H1 (cell line): ENCODE results near the gene STX18. TPM values are rescaled to one million over a fixed set of nuclear protein-coding genes. Genes with fewer than 3 reads are reported as not detected.

Experiments used
- CTCF ChIA-PET: fragments of 300-600 bp; sonication (Branson Sonifier 250); formaldehyde crosslinking; loops from one replicate; lab custom pipeline; 2021; ENCODE audit not compliant: partially characterized antibody; lab: Charles Lee
- POLR2A ChIA-PET: fragments of 300-600 bp; sonication (Branson Sonifier 250); formaldehyde crosslinking; loops from one replicate; lab custom pipeline; 2021; ENCODE audit warnings: inconsistent platforms; ENCODE audit not compliant: partially characterized antibody; lab: Charles Lee
- DNase-seq, 2 experiments: peaks; one replicate each; pipeline versions ENCODE4 v3.0.0 to v3.0.0-alpha.2; 2010 to 2022; ENCODE audit warnings: low spot score in 2 of 2, low read depth in 1 of 2, mixed read lengths in 1 of 2
- FAIRE-seq: peaks from 2 replicates; lab custom pipeline; 2011; peaks lifted over from hg19 to GRCh38; lab: Jason Lieb, UNC
- H2AFZ ChIP-seq: 2 replicates; pipeline ENCODE4 v1.8.1; 2012; ENCODE audit warnings: low read length, inconsistent platforms
- H2AK5ac ChIP-seq: 2 replicates; pipeline ENCODE4 v1.6.1; 2013; ENCODE audit warnings: low read depth, low read length
- H2BK120ac ChIP-seq: replicated peaks from 2 replicates; pipeline ENCODE3; 2013; ENCODE audit warnings: low read depth, low read length, inconsistent platforms
- H2BK12ac ChIP-seq: 2 replicates; pipeline ENCODE4 v1.6.1; 2013; ENCODE audit warnings: low read depth, low read length
- H2BK15ac ChIP-seq: 2 replicates; pipeline ENCODE4 v1.6.1; 2013; ENCODE audit warnings: low read length
- H2BK20ac ChIP-seq: 2 replicates; pipeline ENCODE4 v1.6.1; 2013; ENCODE audit warnings: low read length
- H2BK5ac ChIP-seq: 2 replicates; pipeline ENCODE4 v1.6.1; 2013; ENCODE audit warnings: low read depth, low read length
- H3K14ac ChIP-seq: 2 replicates; pipeline ENCODE4 v1.6.1; 2013; ENCODE audit warnings: inconsistent platforms; ENCODE audit not compliant: insufficient read length
- H3K18ac ChIP-seq: 2 replicates; pipeline ENCODE4 v1.6.1; 2013; ENCODE audit warnings: low read length; ENCODE audit errors: extremely low read depth
- H3K23ac ChIP-seq: 2 replicates; pipeline ENCODE4 v1.6.1; 2013; ENCODE audit warnings: inconsistent platforms; ENCODE audit not compliant: insufficient read length
- H3K23me2 ChIP-seq: 2 replicates; pipeline ENCODE4 v1.6.1; 2013; ENCODE audit warnings: low read depth, low read length
- H3K27ac ChIP-seq: 2 replicates; pipeline ENCODE4 v1.6.1; 2011; ENCODE audit warnings: low read depth, low read length, inconsistent platforms
- H3K27me3 ChIP-seq, 4 experiments: replicated peaks in 1 of 4; 1 replicate in 1 of 4; 2 replicates in 3 of 4; pipeline versions ENCODE4 v1.6.1 to v1.8.1; 2011 to 2013; ENCODE audit warnings: low read length in 3 of 4, mild to moderate bottlenecking in 3 of 4, inconsistent platforms in 2 of 4, mixed read lengths in 2 of 4, moderate library complexity in 1 of 4; ENCODE audit not compliant: control insufficient read depth in 3 of 4, insufficient read depth in 3 of 4; ENCODE audit errors: extremely low read depth in 1 of 4
- H3K36me3 ChIP-seq, 4 experiments: 2 replicates each; pipeline versions ENCODE4 v1.6.1 to v1.8.1; 2011 to 2013; ENCODE audit warnings: mild to moderate bottlenecking in 4 of 4, low read length in 3 of 4, moderate library complexity in 2 of 4, control low read depth in 1 of 4, inconsistent platforms in 1 of 4; ENCODE audit not compliant: insufficient read depth in 4 of 4, control insufficient read depth in 2 of 4
- H3K4ac ChIP-seq: replicated peaks from 2 replicates; pipeline ENCODE3; 2013; ENCODE audit warnings: low read length, low read depth, mixed read lengths, inconsistent platforms; ENCODE audit not compliant: insufficient read length
- H3K4me1 ChIP-seq, 4 experiments: replicated peaks in 1 of 4; 1 replicate in 1 of 4; 2 replicates in 3 of 4; pipeline versions ENCODE4 v1.6.1 to v1.8.1; 2011 to 2013; ENCODE audit warnings: low read length in 3 of 4, inconsistent platforms in 2 of 4, mixed read lengths in 1 of 4; ENCODE audit not compliant: insufficient read depth in 4 of 4, control insufficient read depth in 3 of 4
- H3K4me2 ChIP-seq, 2 experiments: 2 replicates each; pipeline versions ENCODE4 v1.6.1 to v1.8.1; 2011 to 2013; ENCODE audit warnings: low read depth in 2 of 2, low read length in 2 of 2, control low read depth in 1 of 2, inconsistent platforms in 1 of 2, mild to moderate bottlenecking in 1 of 2; ENCODE audit not compliant: insufficient read depth in 1 of 2
- H3K4me3 ChIP-seq, 4 experiments: fragments of 200-600, 300-600 bp in 1 of 4; sonication (generic), shearing (Covaris generic), sonication (Bioruptor Twin) in 1 of 4; 2 replicates each; pipeline versions ENCODE4 v1.5.1 to v1.8.1; 2011 to 2016; ENCODE audit warnings: low read length in 4 of 4, low read depth in 3 of 4, control low read depth in 2 of 4, inconsistent platforms in 2 of 4, mild to moderate bottlenecking in 2 of 4, mixed read lengths in 1 of 4, moderate library complexity in 1 of 4; ENCODE audit not compliant: insufficient read depth in 2 of 4; ENCODE audit errors: extremely low read depth in 1 of 4
- H3K56ac ChIP-seq: replicated peaks from 2 replicates; pipeline ENCODE3; 2013; ENCODE audit warnings: low read depth, mild to moderate bottlenecking, mixed read lengths, low read length, inconsistent platforms; ENCODE audit not compliant: insufficient read length
- H3K79me1 ChIP-seq: 2 replicates; pipeline ENCODE4 v1.6.1; 2013; ENCODE audit warnings: low read depth, low read length, control low read depth
- H3K79me2 ChIP-seq, 2 experiments: 2 replicates each; pipeline versions ENCODE4 v1.6.1 to v1.8.1; 2012 to 2013; ENCODE audit warnings: low read length in 2 of 2, mild to moderate bottlenecking in 2 of 2, inconsistent platforms in 1 of 2; ENCODE audit not compliant: insufficient read depth in 2 of 2, control insufficient read depth in 1 of 2
- H3K9ac ChIP-seq, 4 experiments: replicated peaks in 1 of 4; 1 replicate in 1 of 4; 2 replicates in 3 of 4; pipeline versions ENCODE4 v1.6.1 to v1.8.1; 2011 to 2013; ENCODE audit warnings: low read depth in 3 of 4, low read length in 3 of 4, control low read depth in 2 of 4, mild to moderate bottlenecking in 2 of 4, moderate library complexity in 2 of 4, inconsistent platforms in 1 of 4; ENCODE audit errors: extremely low read depth in 1 of 4
- H3K9me3 ChIP-seq, 2 experiments: 2 replicates each; pipeline versions ENCODE4 v1.6.1 to v1.8.1; 2012 to 2013; ENCODE audit warnings: mild to moderate bottlenecking in 2 of 2, moderate library complexity in 2 of 2, control low read depth in 1 of 2, inconsistent platforms in 1 of 2, low read depth in 1 of 2, low read length in 1 of 2, mixed read lengths in 1 of 2; ENCODE audit not compliant: insufficient read depth in 2 of 2
- H4K20me1 ChIP-seq, 2 experiments: replicated peaks in 1 of 2; 2 replicates each; pipeline versions ENCODE3 to v1.8.1; 2011 to 2013; ENCODE audit warnings: inconsistent platforms in 2 of 2, low read length in 2 of 2, mild to moderate bottlenecking in 1 of 2; ENCODE audit not compliant: insufficient read depth in 2 of 2, control insufficient read depth in 1 of 2
- H4K5ac ChIP-seq: 2 replicates; pipeline ENCODE4 v1.6.1; 2013; ENCODE audit warnings: low read length, low read depth, mixed read lengths, inconsistent platforms; ENCODE audit not compliant: insufficient read length
- H4K8ac ChIP-seq: 2 replicates; pipeline ENCODE4 v1.8.0; 2013; ENCODE audit warnings: mild to moderate bottlenecking, moderate library complexity, low read length, inconsistent platforms; ENCODE audit not compliant: insufficient read depth; ENCODE audit errors: extremely low read depth
- H4K91ac ChIP-seq: replicated peaks from 2 replicates; pipeline ENCODE3; 2013; ENCODE audit warnings: low read length, mixed read lengths, inconsistent platforms; ENCODE audit not compliant: insufficient read length
- BACH1 ChIP-seq: IDR thresholded peaks from 2 replicates; pipeline ENCODE4 v1.6.1; 2012; ENCODE audit warnings: low read length, improper control_type of control experiment
- EZH2 ChIP-seq: fragments of 200-600 bp; sonication (generic); IDR thresholded peaks from 2 replicates; pipeline ENCODE4 v1.7.1; 2012; ENCODE audit warnings: low read depth, mild to moderate bottlenecking, moderate library complexity, low read length, inconsistent platforms; ENCODE audit not compliant: severe bottlenecking
- MAFK ChIP-seq: IDR thresholded peaks from 2 replicates; pipeline ENCODE4 v1.6.1; 2012; ENCODE audit warnings: low read depth, mild to moderate bottlenecking, improper control_type of control experiment, low read length
- NANOG ChIP-seq: IDR thresholded peaks from 2 replicates; pipeline ENCODE4 v1.6.1; 2011; ENCODE audit warnings: low read length, low read depth, mild to moderate bottlenecking, inconsistent platforms; ENCODE audit not compliant: insufficient read depth, poor library complexity, severe bottlenecking
- PHF8 ChIP-seq: fragments of 200-600 bp; sonication (generic); conservative IDR thresholded peaks from 2 replicates; pipeline ENCODE4 v1.7.1; 2012; ENCODE audit warnings: low read depth, mild to moderate bottlenecking, inconsistent platforms, low read length, moderate library complexity
- POU5F1 ChIP-seq: IDR thresholded peaks from 2 replicates; pipeline ENCODE4 v1.6.1; 2011; ENCODE audit warnings: low read depth, mild to moderate bottlenecking, low read length, moderate library complexity
- RBBP5 ChIP-seq: IDR thresholded peaks from 2 replicates; pipeline ENCODE4 v1.7.1; 2012; ENCODE audit warnings: low read depth, mild to moderate bottlenecking, inconsistent platforms, low read length, moderate library complexity, borderline replicate concordance
- RXRA ChIP-seq: IDR thresholded peaks from 2 replicates; pipeline ENCODE4 v1.6.1; 2011; ENCODE audit warnings: low read depth, mild to moderate bottlenecking, low read length, moderate library complexity; ENCODE audit not compliant: insufficient read depth
- SIN3A ChIP-seq, 2 experiments: IDR thresholded peaks in 1 of 2; conservative IDR thresholded peaks in 1 of 2; 2 replicates each; pipeline ENCODE4 v1.6.1; 2011 to 2012; ENCODE audit warnings: low read length in 2 of 2, improper control_type of control experiment in 1 of 2, low read depth in 1 of 2, mild to moderate bottlenecking in 1 of 2
- SIRT6 ChIP-seq: IDR thresholded peaks from one replicate; pipeline ENCODE4 v1.7.1; 2012; ENCODE audit warnings: low read length, inconsistent platforms
- SP2 ChIP-seq: IDR thresholded peaks from 2 replicates; pipeline ENCODE4 v1.6.1; 2012; ENCODE audit warnings: mild to moderate bottlenecking, low read length, inconsistent platforms
- TBP ChIP-seq: IDR thresholded peaks from 2 replicates; pipeline ENCODE4 v1.6.1; 2011; ENCODE audit warnings: low read depth, low read length, improper control_type of control experiment
- YY1 ChIP-seq: IDR thresholded peaks from 2 replicates; pipeline ENCODE4 v1.6.1; 2011; ENCODE audit warnings: low read depth, mild to moderate bottlenecking, low read length
- ZNF274 ChIP-seq: IDR thresholded peaks from 2 replicates; pipeline ENCODE4 v1.7.0; 2012; ENCODE audit warnings: low read length, borderline replicate concordance; ENCODE audit errors: extremely low read depth
- WGBS, 2 experiments: shearing (Covaris generic) in 1 of 2; methylation state at CpG; one replicate each; pipeline versions ENCODE4 v1.1.6 to v1.1.7; 2013 to 2015; ENCODE audit warnings: low lambda C conversion rate in 2 of 2, mixed read lengths in 2 of 2, inconsistent platforms in 1 of 2, low coverage in 1 of 2, missing lambda C conversion rate in 1 of 2; ENCODE audit not compliant: insufficient replicate concordance in 2 of 2, insufficient coverage in 1 of 2, insufficient read length in 1 of 2; ENCODE audit errors: extremely low coverage in 1 of 2, missing lambda C conversion rate in 1 of 2; 5-methylcytosine and 5-hydroxymethylcytosine counted together
- polyA plus RNA-seq, 7 experiments: library from polyadenylated mRNA; depleted of rRNA in 3 of 7; stranded (reverse) in 5 of 7; unstranded in 2 of 7; fragments of >200 nt in 5 of 7; fragments of 200-250 nt in 2 of 7; gene quantifications; 1 replicate in 5 of 7; 2 replicates in 1 of 7; 4 replicates in 1 of 7; pipeline versions ENCODE4 v1.2.1 to v1.2.3, GENCODE V29; 2011 to 2013; ENCODE audit warnings: missing spikeins in 2 of 7, mixed read lengths in 2 of 7
- total RNA-seq: library from RNA; stranded (reverse); fragmentation: NEBNext Ultra II Directional; extraction: Animal tissue kit (Norgen Biotek cat#: 25700); gene quantifications from 2 replicates; pipeline ENCODE4 v1.2.1, GENCODE V29; 2021

The STX18 gene
- total and polyA plus RNA-seq, 2 of the 8 experiments (the other 6 are each of a cell fraction or from before 2014, with no cell fraction given), result 14.6 to 18.3 TPM

- no peak overlapping the region for H3K9ac ChIP-seq
- no peak overlapping the region for H2BK12ac ChIP-seq
- 92% methylated on average over 1 of the region's 1 CpG; no CpG with 5 or more reads in 1 of the 2 experiments for WGBS, 2 experiments
- H3K23me2 ChIP-seq, result no peaks in the 10 kb centered on the region; the same call in 1 of the 2 replicates
- H3K14ac ChIP-seq, result no peak overlapping the region
- no peak overlapping the region for H3K4ac ChIP-seq
- FAIRE-seq, result no peak
- no peak overlapping the region for H3K27ac ChIP-seq
- no peak overlapping the region for H2BK15ac ChIP-seq
- H3K23ac ChIP-seq, result no peak overlapping the region
- DNase-seq, result no peak
- H4K5ac ChIP-seq, result no peak overlapping the region
- no peaks in the 10 kb centered on the region for H3K79me2 ChIP-seq
- no peaks in the 10 kb centered on the region for H3K9me3 ChIP-seq
- ChIA-PET POLR2A (no interaction called here), CTCF (interaction anchor here (1.2 kb wide), 1 partner anchor 16 kb away, joined by 3 read pairs; no protein-coding TSS in a partner anchor)
- no peak overlapping the region for H2AFZ ChIP-seq
- H2AK5ac ChIP-seq, result no peak overlapping the region
- H3K36me3 ChIP-seq, result peaks cover 2 to 48% (median 19%) of the 10 kb centered on the region in 4 experiments; a peak in 6 of 8 replicates
- H3K79me1 ChIP-seq, result no peaks in the 10 kb centered on the region; the same call in 1 of the 2 replicates
- no peak overlapping the region for H3K4me3 ChIP-seq
- H3K27me3 ChIP-seq, result no peaks in the 10 kb centered on the region
- no peak overlapping the region for H3K56ac ChIP-seq
- H3K18ac ChIP-seq, result no peak overlapping the region
- no peak for TF ChIP-seq ZNF274
- no peak for TF ChIP-seq SIN3A (conservative IDR thresholded peaks at IDR 0.05 in 1 of 2, IDR thresholded peaks at IDR 0.05 in 1 of 2; ENCODE audit: low read depth in 1 of 2, low read length in 2 of 2)
- TF ChIP-seq EZH2, result no peak
- TF ChIP-seq POU5F1, result no peak
- TF ChIP-seq PHF8, result no peak
- no peak for TF ChIP-seq NANOG
- TF ChIP-seq SIRT6, result no peak
- TF ChIP-seq MAFK, result no peak
- no peak for TF ChIP-seq TBP
- TF ChIP-seq RXRA, result no peak
- no peak for TF ChIP-seq SP2
- TF ChIP-seq YY1, result no peak
- TF ChIP-seq RBBP5, result no peak
- no peak for TF ChIP-seq BACH1
- no peak overlapping the region for H2BK120ac ChIP-seq
- H2BK20ac ChIP-seq, result no peak overlapping the region
- no peaks in the 10 kb centered on the region for H3K4me1 ChIP-seq
- H4K8ac ChIP-seq, result no peak overlapping the region
- H4K20me1 ChIP-seq, result peaks cover 3% of the 10 kb centered on the region in 2 experiments
- H2BK5ac ChIP-seq, result no peak overlapping the region
- H3K4me2 ChIP-seq, result no peak overlapping the region
- H4K91ac ChIP-seq, result no peak overlapping the region
These were observed 7.7 kb upstream of the STX18 start for GRCh38 chr4:4549534-4549933.
